ENCODE data around the gene WTIP.
A peak's percentile ranks its signal among the peaks of the same experiment; 100 is the strongest.

Gene WTIP

DNA sequence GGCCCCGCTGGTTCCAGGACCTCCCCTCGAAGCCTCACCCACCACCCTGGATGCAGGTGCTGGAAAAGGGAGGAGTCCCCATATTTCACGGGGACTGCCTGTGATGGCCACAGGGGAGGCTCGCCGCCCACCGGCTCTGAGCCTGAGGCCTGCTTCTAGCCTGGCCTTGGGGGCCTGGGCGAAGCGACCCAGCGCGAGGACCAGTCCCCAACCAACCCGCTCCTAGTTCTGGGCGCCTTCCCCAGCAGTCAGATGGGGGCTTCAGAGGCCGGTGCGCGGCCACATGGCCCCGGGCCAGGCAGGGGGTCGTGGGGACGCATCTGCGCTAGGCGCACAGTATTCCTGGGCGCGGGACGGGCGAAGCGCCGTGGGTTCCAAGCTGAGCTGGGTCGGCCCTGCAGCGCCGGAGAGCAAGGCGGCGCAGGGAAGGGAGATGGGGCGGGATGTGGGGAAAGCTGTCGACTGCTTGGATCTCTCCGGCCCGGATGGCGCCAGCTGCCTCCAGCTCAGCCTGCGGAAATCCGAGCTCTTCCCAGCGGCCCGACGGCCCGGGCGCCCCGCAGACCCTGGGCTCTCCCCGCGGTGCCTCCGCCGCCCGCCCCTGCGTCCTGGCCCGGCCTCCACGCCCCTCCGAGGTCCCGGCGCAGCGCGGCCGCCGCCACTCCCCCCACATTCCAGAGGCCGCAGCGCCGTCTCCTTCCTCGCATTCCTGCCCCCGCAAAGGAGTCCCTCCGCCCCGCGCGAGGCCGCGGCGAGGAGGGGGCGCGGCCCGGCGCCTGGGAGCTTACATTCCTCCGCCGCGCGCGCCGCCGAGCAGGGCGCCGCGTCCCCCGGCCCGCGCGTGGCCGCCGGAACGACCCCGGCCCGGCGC lies at the start of gene WTIP:
TSS of gene WTIP (plus strand) at position 788 of the 871 bp plus-strand sequence. CDS start 217 bp downstream, outside the sequence.
- TF ChIP-seq YY1 (IDR thresholded peaks at IDR 0.05; ENCODE audit: low read depth) (peak; percentile 36; the same call in 1 of the 2 replicates), FOXM1 (IDR thresholded peaks at IDR 0.05; ENCODE audit: borderline replicate concordance, low read depth) (no peak), NFIC (IDR thresholded peaks at IDR 0.05) (no peak), TAF1 (IDR thresholded peaks at IDR 0.05; ENCODE audit: low read depth) (peak; percentile 72; the same call in 1 of the 2 replicates), TCF12 (IDR thresholded peaks at IDR 0.05; ENCODE audit: low read depth) (peak; percentile 49; the same call in 1 of the 2 replicates), ZBTB7A (IDR thresholded peaks at IDR 0.05; ENCODE audit: low read depth) (no peak; the same call in 1 of the 2 replicates), EGR1 (IDR thresholded peaks at IDR 0.05) (peak; percentile 95), MAX (IDR thresholded peaks at IDR 0.05) (peak; percentile 63; the same call in 1 of the 2 replicates), RAD21 (IDR thresholded peaks at IDR 0.05; ENCODE audit: low read depth) (no peak), CEBPB (IDR thresholded peaks at IDR 0.05) (no peak), EP300 (IDR thresholded peaks at IDR 0.05; ENCODE audit: borderline replicate concordance) (no peak), REST (IDR thresholded peaks at IDR 0.05; ENCODE audit: low read depth) (no peak), CREB1 (IDR thresholded peaks at IDR 0.05; ENCODE audit: low read depth) (no peak), TEAD4 (IDR thresholded peaks at IDR 0.05) (peak; percentile 99)
- TF ChIP-seq, protein P1, sequence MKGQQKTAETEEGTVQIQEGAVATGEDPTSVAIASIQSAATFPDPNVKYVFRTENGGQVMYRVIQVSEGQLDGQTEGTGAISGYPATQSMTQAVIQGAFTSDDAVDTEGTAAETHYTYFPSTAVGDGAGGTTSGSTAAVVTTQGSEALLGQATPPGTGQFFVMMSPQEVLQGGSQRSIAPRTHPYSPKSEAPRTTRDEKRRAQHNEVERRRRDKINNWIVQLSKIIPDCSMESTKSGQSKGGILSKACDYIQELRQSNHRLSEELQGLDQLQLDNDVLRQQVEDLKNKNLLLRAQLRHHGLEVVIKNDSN (IDR thresholded peaks at IDR 0.05) = no peak

GRCh38 chr19:34432797-34433196 lies 48.8 kb upstream of the WTIP start:
- TF ChIP-seq MAX (IDR thresholded peaks at IDR 0.05) (no peak), FOXM1 (IDR thresholded peaks at IDR 0.05; ENCODE audit: borderline replicate concordance, low read depth) (no peak), NFIC (IDR thresholded peaks at IDR 0.05) (no peak)

GRCh38 chr19:34436716-34437115 lies 44.8 kb upstream of the WTIP start:
- TF ChIP-seq TCF12 (IDR thresholded peaks at IDR 0.05; ENCODE audit: low read depth) (no peak), YY1 (IDR thresholded peaks at IDR 0.05; ENCODE audit: low read depth) (no peak), TAF1 (IDR thresholded peaks at IDR 0.05; ENCODE audit: low read depth) (no peak), RAD21 (IDR thresholded peaks at IDR 0.05; ENCODE audit: low read depth) (no peak), REST (IDR thresholded peaks at IDR 0.05; ENCODE audit: low read depth) (no peak), MAX (IDR thresholded peaks at IDR 0.05) (no peak), CREB1 (IDR thresholded peaks at IDR 0.05; ENCODE audit: low read depth) (no peak), NFIC (IDR thresholded peaks at IDR 0.05) (no peak), CEBPB (IDR thresholded peaks at IDR 0.05) (no peak), FOXM1 (IDR thresholded peaks at IDR 0.05; ENCODE audit: borderline replicate concordance, low read depth) (no peak), ZBTB7A (IDR thresholded peaks at IDR 0.05; ENCODE audit: low read depth) (no peak), EP300 (IDR thresholded peaks at IDR 0.05; ENCODE audit: borderline replicate concordance) (no peak)
- TF ChIP-seq, protein P1 (IDR thresholded peaks at IDR 0.05) = no peak

- TF ChIP-seq CEBPB (IDR thresholded peaks at IDR 0.05) (no peak), REST (IDR thresholded peaks at IDR 0.05; ENCODE audit: low read depth) (no peak), MAX (IDR thresholded peaks at IDR 0.05) (no peak)
Observed at GRCh38 chr19:34448191-34448590, 33.4 kb upstream of the WTIP start.
